ENCODE measurements around the gene NRCAM.

DNA sequence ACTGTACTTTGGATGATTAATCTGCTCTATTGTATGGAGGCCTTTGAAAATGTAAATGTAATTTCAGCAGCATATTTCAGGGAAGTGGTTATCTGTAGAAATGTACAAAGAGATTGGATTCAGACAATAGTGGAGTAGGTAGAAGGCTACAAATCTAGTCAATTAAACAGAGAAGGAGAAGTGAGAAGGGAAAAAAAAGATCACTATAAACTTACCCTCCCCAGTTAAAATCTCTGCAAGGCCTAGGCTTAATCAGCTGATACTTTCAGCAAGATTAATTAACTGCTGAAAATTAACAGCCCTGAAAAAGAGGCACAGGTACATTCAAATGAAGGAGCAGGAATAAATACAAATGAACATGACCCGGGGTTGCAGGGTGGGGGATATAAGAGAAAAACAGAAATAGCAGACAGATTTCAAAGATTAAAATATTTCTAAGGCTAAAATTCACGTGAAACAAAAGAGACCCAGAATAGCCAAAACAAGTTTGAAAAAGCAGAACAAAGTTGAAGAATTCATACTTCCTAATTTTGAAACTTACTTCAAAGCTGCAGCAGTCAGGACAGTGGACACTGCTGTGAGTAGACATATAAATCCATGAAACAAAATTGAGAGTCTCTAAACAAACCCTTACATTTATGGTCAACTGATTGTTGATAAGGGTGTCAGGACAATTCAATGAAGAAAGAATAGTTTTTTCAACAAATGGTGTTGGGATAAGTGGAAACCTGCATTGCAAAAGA, 96.0 kb downstream of the NRCAM start:
- TF ChIP-seq POLR2A (IDR thresholded peaks at IDR 0.05; ENCODE audit: low read depth, low read length) (no peak), POLR2AphosphoS5 (IDR thresholded peaks at IDR 0.05; ENCODE audit: low read length) (no peak), ZBTB4 (CRISPR knock-in tag; IDR thresholded peaks at IDR 0.05) (no peak), ASH2L (IDR thresholded peaks at IDR 0.05; ENCODE audit: borderline replicate concordance, low read depth) (no peak), SUZ12 (IDR thresholded peaks at IDR 0.05; ENCODE audit: unreplicated experiment) (no peak), SPI1 (IDR thresholded peaks at IDR 0.05; ENCODE audit: borderline replicate concordance, insufficient read depth, low read depth, low read length) (no peak), EP300 (IDR thresholded peaks at IDR 0.05; ENCODE audit: borderline replicate concordance in 1 of 2, control insufficient read depth in 1 of 2, low read depth in 2 of 2, low read length in 2 of 2) (no peak), TBL1XR1 (IDR thresholded peaks at IDR 0.05; ENCODE audit: low read depth, low read length) (no peak), NFIC (IDR thresholded peaks at IDR 0.05; ENCODE audit: low read depth, low read length) (no peak)
- TF ChIP-seq, protein P1, sequence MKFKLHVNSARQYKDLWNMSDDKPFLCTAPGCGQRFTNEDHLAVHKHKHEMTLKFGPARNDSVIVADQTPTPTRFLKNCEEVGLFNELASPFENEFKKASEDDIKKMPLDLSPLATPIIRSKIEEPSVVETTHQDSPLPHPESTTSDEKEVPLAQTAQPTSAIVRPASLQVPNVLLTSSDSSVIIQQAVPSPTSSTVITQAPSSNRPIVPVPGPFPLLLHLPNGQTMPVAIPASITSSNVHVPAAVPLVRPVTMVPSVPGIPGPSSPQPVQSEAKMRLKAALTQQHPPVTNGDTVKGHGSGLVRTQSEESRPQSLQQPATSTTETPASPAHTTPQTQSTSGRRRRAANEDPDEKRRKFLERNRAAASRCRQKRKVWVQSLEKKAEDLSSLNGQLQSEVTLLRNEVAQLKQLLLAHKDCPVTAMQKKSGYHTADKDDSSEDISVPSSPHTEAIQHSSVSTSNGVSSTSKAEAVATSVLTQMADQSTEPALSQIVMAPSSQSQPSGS (IDR thresholded peaks at IDR 0.05; ENCODE audit: low read length), result no peak
- TF ChIP-seq, protein P2, sequence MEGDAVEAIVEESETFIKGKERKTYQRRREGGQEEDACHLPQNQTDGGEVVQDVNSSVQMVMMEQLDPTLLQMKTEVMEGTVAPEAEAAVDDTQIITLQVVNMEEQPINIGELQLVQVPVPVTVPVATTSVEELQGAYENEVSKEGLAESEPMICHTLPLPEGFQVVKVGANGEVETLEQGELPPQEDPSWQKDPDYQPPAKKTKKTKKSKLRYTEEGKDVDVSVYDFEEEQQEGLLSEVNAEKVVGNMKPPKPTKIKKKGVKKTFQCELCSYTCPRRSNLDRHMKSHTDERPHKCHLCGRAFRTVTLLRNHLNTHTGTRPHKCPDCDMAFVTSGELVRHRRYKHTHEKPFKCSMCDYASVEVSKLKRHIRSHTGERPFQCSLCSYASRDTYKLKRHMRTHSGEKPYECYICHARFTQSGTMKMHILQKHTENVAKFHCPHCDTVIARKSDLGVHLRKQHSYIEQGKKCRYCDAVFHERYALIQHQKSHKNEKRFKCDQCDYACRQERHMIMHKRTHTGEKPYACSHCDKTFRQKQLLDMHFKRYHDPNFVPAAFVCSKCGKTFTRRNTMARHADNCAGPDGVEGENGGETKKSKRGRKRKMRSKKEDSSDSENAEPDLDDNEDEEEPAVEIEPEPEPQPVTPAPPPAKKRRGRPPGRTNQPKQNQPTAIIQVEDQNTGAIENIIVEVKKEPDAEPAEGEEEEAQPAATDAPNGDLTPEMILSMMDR (IDR thresholded peaks at IDR 0.05 in 2 of 3, conservative IDR thresholded peaks at IDR 0.05 in 1 of 3; ENCODE audit: control insufficient read depth in 2 of 3, extremely low read depth in 1 of 3, insufficient read depth in 1 of 3, low read depth in 3 of 3, low read length in 3 of 3), result no peak
